ACC112 (cell line): ENCODE results near the gene SERPINC1.
"Not testable (repeated sequence)": the region's sequence is repeated elsewhere in the genome, so short reads cannot be mapped to it uniquely, and the experiment has no call there.

Experiments used
- H2AFZ ChIP-seq: fragments of 200-600 bp; sonication (generic); one replicate; pipeline ENCODE4 v1.6.0; 2017; ENCODE audit warnings: antibody characterized with exemption, low read length; ENCODE audit not compliant: unreplicated experiment
- H3K27ac ChIP-seq: fragments of 200-600 bp; sonication (generic); 2 replicates; pipeline ENCODE4 v1.5.1; 2014; ENCODE audit warnings: low read depth, mild to moderate bottlenecking, antibody characterized with exemption, low read length, moderate library complexity
- H3K27me3 ChIP-seq: fragments of 200-600 bp; sonication (generic); 2 replicates; pipeline ENCODE4 v1.6.1; 2014; ENCODE audit warnings: mild to moderate bottlenecking, antibody characterized with exemption, low read length, moderate library complexity, mixed read lengths; ENCODE audit not compliant: insufficient read depth
- H3K36me3 ChIP-seq: fragments of 200-600 bp; sonication (generic); 2 replicates; pipeline ENCODE4 v1.6.1; 2016; ENCODE audit warnings: mild to moderate bottlenecking, antibody characterized with exemption, low read length, moderate library complexity, mixed read lengths; ENCODE audit not compliant: insufficient read depth
- H3K4me1 ChIP-seq: fragments of 200-600 bp; sonication (generic); one replicate; pipeline ENCODE4 v1.6.1; 2016; ENCODE audit warnings: low read length, mixed read lengths; ENCODE audit not compliant: insufficient read depth, unreplicated experiment, control insufficient read depth
- H3K4me3 ChIP-seq: fragments of 200-600 bp; sonication (generic); 2 replicates; pipeline ENCODE4 v1.5.1; 2014; ENCODE audit warnings: mild to moderate bottlenecking, low read depth, low read length
- H3K79me2 ChIP-seq: fragments of 200-600 bp; sonication (generic); one replicate; pipeline ENCODE4 v1.6.0; 2016; ENCODE audit warnings: low read length; ENCODE audit not compliant: control insufficient read depth, unreplicated experiment, insufficient read depth

SERPINC1 gene

GRCh38 chr1:173863224-173864161 lies 53.6 kb downstream of the SERPINC1 start:
- Histone ChIP-seq H3K27ac (peak overlapping the region; percentile 66), H3K36me3 (peaks cover 49% of the 10 kb centered on the region), H3K4me3 (peak overlapping the region; percentile 89)

GRCh38 chr1:173862769-173863223 lies 54.3 kb downstream of the SERPINC1 start:
- H3K4me1 ChIP-seq = peaks cover 18% of the 10 kb centered on the region
- no peak overlapping the region for H3K4me3 ChIP-seq
- peaks cover 54% of the 10 kb centered on the region for H3K36me3 ChIP-seq
- peaks cover 37% of the 10 kb centered on the region for H3K79me2 ChIP-seq
- H2AFZ ChIP-seq = no peak overlapping the region
- peak overlapping the region; percentile 66 for H3K27ac ChIP-seq
- no peaks in the 10 kb centered on the region for H3K27me3 ChIP-seq

More at GRCh38 chr1:173863224-173864161, 53.6 kb downstream of the SERPINC1 start:
- Histone ChIP-seq H3K79me2 (peaks cover 37% of the 10 kb centered on the region), H2AFZ (no peak overlapping the region), H3K4me1 (peaks cover 18% of the 10 kb centered on the region), H3K27me3 (no peaks in the 10 kb centered on the region)

- 0 out of 2 replicates have a peak overlapping the region, but pooled peaks have one; percentile 66 for H3K27ac ChIP-seq
- peaks cover 31% of the 10 kb centered on the region for H3K79me2 ChIP-seq
- not testable (repeated sequence) for H3K27me3 ChIP-seq, H3K4me3 ChIP-seq, H2AFZ ChIP-seq
- H3K36me3 ChIP-seq = peaks cover 54% of the 10 kb centered on the region
- H3K4me1 ChIP-seq = peaks cover 18% of the 10 kb centered on the region
Observed at GRCh38 chr1:173862146-173862768, 54.9 kb downstream of the SERPINC1 start.

- Histone ChIP-seq H3K36me3 (peaks cover 49% of the 10 kb centered on the region), H3K27ac (no peak overlapping the region)
Observed at GRCh38 chr1:173861731-173862145, 55.4 kb downstream of the SERPINC1 start.

GRCh38 chr1:173860065-173860464 lies 57.1 kb downstream of the SERPINC1 start:
- Histone ChIP-seq H3K27me3 (no peaks in the 10 kb centered on the region), H3K36me3 (peaks cover 36% of the 10 kb centered on the region), H3K27ac (no peak overlapping the region), H3K79me2 (peaks cover 9% of the 10 kb centered on the region), H2AFZ (no peak overlapping the region), H3K4me1 (peaks cover 10% of the 10 kb centered on the region), H3K4me3 (no peak overlapping the region)

More at GRCh38 chr1:173861731-173862145, 55.4 kb downstream of the SERPINC1 start:
- Histone ChIP-seq H3K4me1 (peaks cover 18% of the 10 kb centered on the region), H3K79me2 (peaks cover 26% of the 10 kb centered on the region), H2AFZ (no peak overlapping the region), H3K27me3 (no peaks in the 10 kb centered on the region), H3K4me3 (no peak overlapping the region)

GRCh38 chr1:173859547-173859946 lies 57.6 kb downstream of the SERPINC1 start:
- not testable (repeated sequence) for H3K79me2 ChIP-seq, H3K27ac ChIP-seq, H2AFZ ChIP-seq, H3K4me3 ChIP-seq, H3K4me1 ChIP-seq, H3K27me3 ChIP-seq
- H3K36me3 ChIP-seq = peaks cover 34% of the 10 kb centered on the region

- peak overlapping the region; percentile 13 for H3K27ac ChIP-seq
- H3K79me2 ChIP-seq = no peaks in the 10 kb centered on the region
- H3K36me3 ChIP-seq = peaks cover 19% of the 10 kb centered on the region
- H3K27me3 ChIP-seq = no peaks in the 10 kb centered on the region
- H3K4me3 ChIP-seq = no peak overlapping the region
- peaks cover 10% of the 10 kb centered on the region for H3K4me1 ChIP-seq
- H2AFZ ChIP-seq = no peak overlapping the region
Observed at GRCh38 chr1:173857363-173857917, 59.7 kb downstream of the SERPINC1 start.

- H2AFZ ChIP-seq = no peak overlapping the region
- H3K4me1 ChIP-seq = peaks cover 10% of the 10 kb centered on the region
- H3K36me3 ChIP-seq = peaks cover 19% of the 10 kb centered on the region
- H3K79me2 ChIP-seq = no peaks in the 10 kb centered on the region
- no peaks in the 10 kb centered on the region for H3K27me3 ChIP-seq
- no peak overlapping the region for H3K4me3 ChIP-seq
- H3K27ac ChIP-seq = peak overlapping the region; percentile 13
Observed at GRCh38 chr1:173856903-173857302, 60.2 kb downstream of the SERPINC1 start.

- Histone ChIP-seq H2AFZ (no peak overlapping the region), H3K27ac (no peak overlapping the region), H3K79me2 (no peaks in the 10 kb centered on the region), H3K27me3 (no peaks in the 10 kb centered on the region), H3K36me3 (peaks cover 19% of the 10 kb centered on the region), H3K4me1 (peaks cover 10% of the 10 kb centered on the region), H3K4me3 (no peak overlapping the region)
Observed at GRCh38 chr1:173856014-173856413, 61.1 kb downstream of the SERPINC1 start.
